NCI-H2029 treated with DMSO at 0.1 percent for 48 hours (cell line): ENCODE data around the gene RNF115.
"Not testable (repeated sequence)": the region's sequence is repeated elsewhere in the genome, so short reads cannot be mapped to it uniquely, and the experiment has no call there.

Source experiments
- DNase-seq: peaks from one replicate; lab custom pipeline; 2025; lab: John Stamatoyannopoulos, UW

Gene RNF115

GRCh38 chr1:145777357-145778145 is 46.3 kb downstream of the RNF115 start:
- no peak for DNase-seq

DNA sequence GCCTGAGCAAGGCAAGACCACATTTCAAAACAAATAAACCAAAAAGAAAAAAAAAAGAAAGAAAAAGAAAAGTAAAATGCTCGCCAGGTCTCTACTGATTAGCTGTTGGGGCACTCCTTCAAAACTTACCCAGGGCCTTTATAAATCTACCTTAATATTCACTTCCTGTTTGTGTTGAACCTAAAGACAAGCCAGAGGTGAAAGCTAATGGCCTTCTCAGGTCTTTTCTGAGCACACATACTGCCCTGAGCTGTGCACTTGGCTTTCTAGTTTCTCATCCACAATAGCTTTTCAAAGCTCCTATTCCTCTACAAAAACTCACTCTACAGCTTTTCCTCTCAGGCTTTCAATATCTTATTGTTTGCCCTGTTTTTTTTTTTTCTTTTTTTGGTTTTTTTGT is 50.5 kb downstream of the RNF115 start:
- DNase-seq, result no peak

GRCh38 chr1:145771056-145771455 is 52.8 kb downstream of the RNF115 start:
- DNase-seq, result no peak

DNA sequence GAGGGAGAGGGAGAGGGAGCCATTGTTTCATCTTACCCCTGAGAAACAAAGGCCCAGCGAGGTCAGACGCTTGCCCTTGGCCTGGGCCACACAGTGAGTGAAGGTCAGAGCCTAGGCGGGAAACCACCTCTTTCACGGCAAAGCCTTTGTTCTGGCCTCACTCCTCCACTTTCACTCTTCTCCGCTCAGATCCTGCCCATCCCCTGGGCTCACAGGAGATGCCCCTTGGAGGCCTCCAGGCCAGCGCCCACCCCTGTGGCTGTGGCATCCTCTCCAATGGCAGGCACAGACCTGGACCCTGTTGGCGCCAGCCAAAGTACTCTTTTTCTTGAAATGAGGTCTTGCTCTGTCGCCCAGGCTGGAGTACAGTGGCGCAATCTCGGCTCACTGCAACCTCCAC is 55.9 kb downstream of the RNF115 start:
- not testable (repeated sequence) for DNase-seq

GRCh38 chr1:145766926-145767325 is 57.0 kb downstream of the RNF115 start:
- not testable (repeated sequence) for DNase-seq

DNA sequence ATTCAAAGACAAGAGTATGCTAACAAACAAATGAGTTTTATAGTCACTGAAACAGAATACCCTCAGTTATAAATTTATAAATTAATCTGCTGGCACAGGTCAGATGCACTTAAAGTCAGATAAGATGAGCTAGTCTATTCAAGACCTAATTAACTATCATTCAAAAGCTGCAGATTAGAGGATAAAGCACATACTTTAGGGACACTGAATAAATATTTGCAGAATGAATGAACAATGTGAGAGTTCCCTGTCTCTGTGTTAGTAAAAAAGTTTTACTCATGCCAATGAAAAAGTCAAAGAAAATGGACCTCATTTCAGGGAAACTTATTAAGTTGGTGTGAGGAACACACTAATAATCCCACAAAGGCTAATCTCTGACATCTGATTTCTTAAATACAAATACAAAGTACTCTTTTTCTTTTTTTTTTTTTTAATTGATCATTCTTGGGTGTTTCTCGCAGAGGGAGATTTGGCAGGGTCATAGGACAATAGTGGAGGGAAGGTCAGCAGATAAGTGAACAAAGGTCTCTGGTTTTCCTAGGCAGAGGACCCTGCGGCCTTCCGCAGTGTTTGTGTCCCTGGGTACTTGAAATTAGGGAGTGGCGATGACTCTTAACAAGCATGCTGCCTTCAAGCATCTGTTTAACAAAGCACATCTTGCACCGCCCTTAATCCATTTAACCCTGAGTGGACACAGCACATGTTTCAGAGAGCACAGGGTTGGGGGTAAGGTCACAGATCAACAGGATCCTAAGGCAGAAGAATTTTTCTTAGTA is 58.1 kb downstream of the RNF115 start:
- not testable (repeated sequence) for DNase-seq

- not testable (repeated sequence) for DNase-seq
These were observed 58.8 kb downstream of the RNF115 start for GRCh38 chr1:145765127-145765526.

DNA sequence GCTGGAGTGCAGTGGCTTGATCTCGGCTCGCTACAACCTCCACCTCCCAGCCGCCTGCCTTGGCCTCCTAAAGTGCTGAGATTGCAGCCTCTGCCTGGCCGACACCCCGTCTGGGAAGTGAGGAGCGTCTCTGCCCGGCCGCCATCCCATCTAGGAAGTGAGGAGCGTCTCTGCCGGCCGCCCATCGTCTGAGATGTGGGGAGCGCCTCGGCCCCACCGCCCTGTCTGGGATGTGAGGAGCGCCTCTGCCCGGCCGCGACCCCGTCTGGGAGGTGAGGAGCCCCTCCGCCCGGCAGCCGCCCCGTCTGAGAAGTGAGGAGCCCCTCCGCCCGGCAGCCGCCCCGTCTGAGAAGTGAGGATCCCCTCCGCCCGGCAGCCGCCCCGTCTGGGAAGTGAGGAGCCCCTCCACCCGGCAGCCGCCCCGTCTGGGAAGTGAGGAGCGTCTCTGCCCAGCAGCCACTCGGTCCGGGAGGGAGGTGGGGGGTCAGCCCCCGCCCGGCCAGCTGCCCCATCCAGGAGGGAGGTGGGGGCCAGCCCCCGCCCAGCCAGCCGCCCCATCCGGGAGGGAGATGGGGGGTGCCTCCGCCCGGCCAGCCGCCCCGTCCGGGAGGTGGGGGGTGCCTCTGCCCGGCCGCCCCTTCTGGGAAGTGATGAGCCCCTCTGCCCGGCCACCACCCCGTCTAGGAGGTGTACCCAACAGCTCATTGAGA is 59.5 kb downstream of the RNF115 start:
- not testable (repeated sequence) for DNase-seq

- not testable (repeated sequence) for DNase-seq
These were observed 61.9 kb downstream of the RNF115 start for GRCh38 chr1:145762001-145762400.

- DNase-seq, result not testable (repeated sequence)
These were observed 62.4 kb downstream of the RNF115 start for GRCh38 chr1:145761498-145761897.

DNA sequence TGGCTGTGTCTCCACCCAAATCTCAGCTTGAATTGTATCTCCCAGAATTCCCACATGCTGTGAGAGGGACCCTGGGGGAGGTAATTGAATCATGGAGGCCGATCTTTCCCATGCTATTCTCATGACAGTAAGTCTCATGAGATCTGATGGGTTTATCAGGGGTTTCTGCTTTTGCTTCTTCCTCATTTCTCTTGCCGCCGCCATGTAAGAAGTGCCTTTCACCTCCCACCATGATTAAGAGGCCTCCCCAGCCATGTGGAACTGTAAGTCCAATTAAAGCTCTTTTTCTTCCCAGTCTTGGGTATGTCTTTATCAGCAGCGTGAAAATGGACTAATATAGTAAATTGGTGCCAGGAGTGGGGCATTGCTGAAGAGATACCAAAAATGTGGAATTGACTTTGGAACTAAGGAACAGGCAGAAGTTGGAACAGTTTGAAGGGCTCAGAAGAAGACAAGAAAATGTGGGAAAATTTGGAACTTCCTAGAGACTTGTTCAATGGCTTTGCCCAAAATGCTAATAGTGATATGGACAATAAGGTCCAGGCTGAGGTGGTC is 63.4 kb downstream of the RNF115 start:
- not testable (repeated sequence) for DNase-seq

DNA sequence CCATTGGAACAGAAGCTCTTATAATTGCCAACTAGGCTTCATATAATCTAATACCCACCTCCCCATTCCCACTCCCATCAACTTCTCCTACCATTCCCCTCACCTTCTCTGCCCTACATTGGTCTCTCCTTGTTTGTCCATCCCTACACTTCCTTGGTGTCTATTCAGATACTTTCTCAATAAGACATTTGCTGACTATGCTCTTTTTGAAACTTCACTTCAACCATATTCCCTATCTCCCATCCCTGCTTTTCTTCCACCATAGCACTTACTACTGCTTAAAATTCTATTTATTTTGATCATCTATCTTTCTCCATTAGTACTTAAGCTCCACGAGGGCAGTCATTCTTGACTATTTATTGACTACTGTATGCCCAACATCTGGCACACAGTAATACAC is 64.2 kb downstream of the RNF115 start:
- DNase-seq, result no peak

DNA sequence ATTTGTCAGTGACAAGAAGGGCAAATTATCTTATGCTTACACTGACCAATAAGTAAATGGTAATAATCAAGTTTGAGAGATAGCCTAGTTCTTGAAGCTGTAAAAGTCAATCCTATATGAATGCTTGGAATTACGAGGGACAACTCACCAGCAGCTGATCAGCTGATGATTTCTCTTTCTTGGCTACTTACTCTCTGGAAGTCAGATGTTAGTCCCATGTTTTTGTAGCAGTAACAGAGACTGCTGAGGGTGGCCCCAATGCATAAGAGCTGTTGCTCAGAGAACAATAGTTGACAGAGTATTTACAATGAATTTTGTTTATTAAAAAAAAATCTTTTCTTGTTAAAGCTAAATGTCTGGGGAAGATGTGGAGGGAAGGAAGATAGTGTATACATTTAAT is 65.3 kb downstream of the RNF115 start:
- DNase-seq, result no peak

- DNase-seq, result no peak
These were observed 65.8 kb downstream of the RNF115 start for GRCh38 chr1:145758116-145758515.

DNA sequence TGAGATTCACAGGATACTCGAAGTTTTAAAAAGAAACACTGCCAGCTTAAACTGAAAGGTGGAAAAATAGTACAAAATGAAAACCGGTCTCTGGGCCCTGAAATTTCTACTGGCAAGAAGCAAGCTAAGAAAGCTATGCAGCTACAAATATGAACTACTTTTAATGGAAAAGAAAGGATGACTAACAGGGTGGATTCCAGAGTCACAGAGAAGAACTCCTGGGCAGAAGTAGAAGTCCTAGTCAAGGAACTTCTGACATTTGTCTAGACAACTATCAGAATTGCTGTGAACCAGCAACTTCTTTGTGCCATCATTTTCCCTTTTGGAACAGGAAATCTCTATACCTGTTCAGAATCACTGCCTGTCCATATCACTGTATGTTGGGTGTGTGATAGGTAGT is 66.5 kb downstream of the RNF115 start:
- DNase-seq, result no peak

GRCh38 chr1:145751491-145752037 is 72.3 kb downstream of the RNF115 start:
- DNase-seq, result no peak

DNA sequence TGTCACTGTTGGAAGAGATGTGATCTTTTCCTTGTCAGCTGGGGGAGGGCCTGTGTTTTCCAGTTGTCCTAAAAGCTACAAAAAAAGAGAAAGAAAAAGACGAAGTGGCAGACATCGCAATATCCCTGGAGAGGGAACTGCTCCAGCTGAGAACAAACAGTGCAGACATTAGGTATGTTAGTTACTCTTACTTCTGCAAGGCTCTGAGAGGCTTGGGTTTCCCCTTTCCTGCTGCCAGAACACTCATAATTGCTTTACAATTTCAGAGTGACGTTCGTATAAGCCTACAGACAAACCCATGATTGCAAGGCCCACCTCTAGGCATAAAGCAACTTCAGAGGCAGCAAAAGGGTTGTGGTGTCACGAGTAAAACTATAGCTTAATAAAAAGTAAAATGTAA is 73.5 kb downstream of the RNF115 start:
- no peak for DNase-seq

DNA sequence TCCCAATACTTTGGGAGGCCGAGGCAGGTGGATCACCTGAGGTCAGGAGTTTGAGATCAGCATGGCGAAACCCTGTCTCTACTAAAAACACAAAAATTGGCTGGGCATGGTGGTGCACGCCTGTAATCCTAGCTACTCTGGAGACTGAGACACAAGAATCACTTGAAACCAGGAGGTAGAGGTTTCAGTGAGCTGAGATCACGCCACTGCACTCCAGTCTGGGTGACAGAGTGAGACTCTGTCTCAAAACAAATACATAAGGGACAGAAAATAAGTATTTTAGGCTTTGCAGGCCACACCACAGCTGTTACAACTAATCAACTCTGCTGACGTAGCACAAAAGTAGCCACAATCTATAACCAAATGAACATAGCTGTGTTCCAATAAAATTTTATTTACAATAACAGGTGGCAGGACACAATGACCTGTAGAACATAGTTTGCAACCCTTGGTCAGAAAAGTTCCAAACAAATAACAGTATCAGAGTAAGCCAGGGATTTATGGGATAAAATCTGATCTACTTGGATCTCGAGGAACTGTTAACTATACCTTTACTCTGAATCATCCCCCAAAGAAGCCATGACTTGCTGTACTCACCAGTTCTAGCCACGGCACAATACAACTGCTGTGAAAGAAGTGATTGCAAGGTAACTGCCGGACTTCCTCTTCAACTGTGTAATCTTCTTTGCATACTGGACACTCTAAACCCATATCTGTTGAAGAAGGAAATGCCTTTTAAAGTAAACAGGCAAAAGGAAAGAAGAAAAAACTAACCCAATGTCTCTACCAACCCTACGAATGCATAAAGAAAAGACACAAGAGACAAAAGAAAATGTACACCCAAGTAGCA is 76.3 kb downstream of the RNF115 start:
- DNase-seq, result no peak

GRCh38 chr1:145740269-145740668 is 83.6 kb downstream of the RNF115 start:
- no peak for DNase-seq

GRCh38 chr1:145736191-145736590 is 87.7 kb downstream of the RNF115 start:
- no peak for DNase-seq

DNA sequence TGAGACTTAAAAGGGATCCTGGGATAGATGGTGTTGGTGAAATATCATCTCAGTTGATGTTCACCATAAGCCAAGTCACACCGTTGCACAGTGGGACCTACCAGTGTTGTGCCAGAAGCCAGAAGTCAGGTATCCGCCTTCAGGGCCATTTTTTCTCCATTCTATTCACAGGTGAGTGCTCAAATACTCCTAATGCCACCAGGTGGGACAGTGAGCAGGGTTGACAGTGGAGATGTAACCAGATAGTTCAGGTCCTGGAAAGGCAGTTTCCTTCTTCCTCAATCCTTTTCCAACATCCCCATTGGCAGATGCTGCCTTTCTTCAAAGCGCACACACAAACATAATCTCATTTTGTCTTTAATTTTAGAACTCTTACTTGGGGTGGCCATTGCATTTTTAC is 93.0 kb downstream of the RNF115 start:
- no peak for DNase-seq
